IPS-18c (cell line): ENCODE data around the gene KIF22.
"Not testable (repeated sequence)": the region's sequence is repeated elsewhere in the genome, so short reads cannot be mapped to it uniquely, and the experiment has no call there.

Experiments
- H3K4me3 ChIP-seq: 2 replicates; pipeline ENCODE4 v1.7.0; 2013; ENCODE audit warnings: low read depth, mild to moderate bottlenecking, low read length, moderate library complexity; ENCODE audit not compliant: insufficient read depth
- H3K9me3 ChIP-seq: one replicate; pipeline ENCODE4 v1.6.1; 2013; ENCODE audit warnings: mild to moderate bottlenecking, low read length, moderate library complexity; ENCODE audit not compliant: control insufficient read depth, insufficient read depth

The KIF22 gene

DNA sequence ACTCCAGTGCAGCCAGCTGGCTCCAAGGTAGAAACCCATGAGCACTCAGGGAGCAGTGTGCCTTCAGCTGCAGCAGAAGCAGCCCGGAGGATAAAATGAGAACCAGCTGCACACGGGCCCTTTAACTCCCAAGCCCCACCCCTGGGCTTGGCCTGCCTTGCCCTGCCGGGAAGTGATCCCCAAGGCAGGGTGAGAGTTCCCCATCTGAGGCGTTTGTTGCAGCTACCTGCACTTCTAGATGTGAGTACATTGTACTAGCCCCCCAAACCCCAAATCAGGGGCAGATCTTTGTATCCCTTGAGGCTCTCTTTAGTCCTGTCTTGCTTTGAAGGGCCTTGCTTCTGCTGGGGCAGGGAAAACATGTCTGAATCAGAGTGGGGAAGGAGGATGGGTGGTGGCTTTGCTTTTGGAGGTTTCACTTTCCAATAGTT, 29.7 kb downstream of the KIF22 start, which contains the start of gene MVP:
TSS of gene MVP (plus strand) at position 192 of the 431 bp plus-strand sequence. CDS start 10,088 bp downstream, outside the sequence.
- no peaks in the 10 kb centered on the region for H3K9me3 ChIP-seq
- no peak within 1 kb of the TSS for H3K4me3 ChIP-seq

DNA sequence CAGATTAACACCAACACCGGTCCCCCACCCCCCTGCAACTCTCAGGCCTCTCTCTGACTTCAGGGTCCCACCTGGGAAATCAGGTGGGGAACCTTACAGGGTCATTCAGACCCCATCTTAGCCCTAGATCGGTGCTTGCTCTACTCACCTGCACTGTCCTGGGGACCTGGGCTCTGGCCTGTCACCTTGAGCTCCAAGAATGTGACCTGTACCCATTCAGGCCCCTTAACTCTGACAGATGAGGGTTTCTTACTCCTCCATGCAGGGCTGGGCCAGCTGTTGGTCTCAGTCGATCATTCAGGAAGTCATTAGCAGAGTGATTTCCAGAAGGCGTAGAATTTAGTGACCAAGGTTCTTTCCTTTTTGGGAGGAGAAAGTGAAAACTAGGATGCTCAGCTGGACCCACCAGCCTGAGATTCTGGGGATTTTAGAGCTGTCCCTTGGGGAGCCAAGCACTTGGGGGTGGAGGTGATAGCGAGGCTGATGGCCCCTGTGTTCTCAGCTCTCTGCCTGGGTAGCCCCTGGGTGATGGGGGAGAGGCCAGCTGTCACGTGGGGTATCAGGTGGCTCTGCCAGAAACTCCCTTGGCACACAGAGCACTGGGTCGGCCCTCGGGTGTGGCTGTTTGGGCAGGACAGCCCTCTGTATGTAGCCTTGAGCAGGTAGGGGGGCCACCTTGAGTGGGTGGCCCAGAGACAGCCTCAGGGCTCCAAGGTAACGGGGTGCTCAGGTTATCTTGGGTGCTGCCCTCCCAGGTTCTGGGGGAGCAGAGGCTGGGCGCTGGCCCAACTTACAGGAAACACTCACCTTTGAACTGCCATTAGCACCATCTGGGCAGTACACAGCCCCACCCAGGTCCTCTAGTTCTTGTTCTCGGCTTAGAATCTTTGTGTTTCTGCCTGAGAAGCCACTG, 30.4 kb downstream of the KIF22 start:
- H3K9me3 ChIP-seq = no peaks in the 10 kb centered on the region
- no peak overlapping the region for H3K4me3 ChIP-seq

GRCh38 chr16:29821643-29822115, 31.1 kb downstream of the KIF22 start:
- H3K4me3 ChIP-seq = no peak overlapping the region
- no peaks in the 10 kb centered on the region for H3K9me3 ChIP-seq

DNA sequence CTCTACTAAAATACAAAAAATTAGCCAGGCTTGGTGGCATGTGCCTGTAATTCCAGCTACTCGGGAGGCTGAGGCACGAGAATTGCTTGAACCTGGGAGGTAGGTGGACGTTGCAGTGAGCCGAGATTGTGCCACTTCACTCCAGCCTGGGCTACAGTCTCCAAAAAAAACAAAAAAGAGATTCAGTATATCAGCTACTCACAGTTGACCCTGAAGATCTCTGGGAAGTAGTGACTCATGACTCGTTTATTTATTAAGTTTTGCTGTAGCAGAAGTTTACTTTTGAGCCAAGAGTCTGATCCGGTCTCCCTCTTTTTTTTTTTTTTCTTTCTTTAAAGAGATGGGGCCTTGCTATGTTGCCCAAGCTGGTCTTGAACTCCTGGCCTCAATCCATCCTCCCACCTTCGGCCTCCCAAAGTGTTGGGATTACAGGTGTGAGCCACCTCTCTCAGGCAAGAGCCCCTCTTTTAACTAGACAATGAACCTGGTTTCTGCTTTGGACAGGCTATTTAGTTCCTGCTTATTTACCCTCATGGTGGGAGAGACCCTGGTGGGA, 34.1 kb downstream of the KIF22 start:
- no peaks in the 10 kb centered on the region for H3K9me3 ChIP-seq
- H3K4me3 ChIP-seq = no peak overlapping the region

DNA sequence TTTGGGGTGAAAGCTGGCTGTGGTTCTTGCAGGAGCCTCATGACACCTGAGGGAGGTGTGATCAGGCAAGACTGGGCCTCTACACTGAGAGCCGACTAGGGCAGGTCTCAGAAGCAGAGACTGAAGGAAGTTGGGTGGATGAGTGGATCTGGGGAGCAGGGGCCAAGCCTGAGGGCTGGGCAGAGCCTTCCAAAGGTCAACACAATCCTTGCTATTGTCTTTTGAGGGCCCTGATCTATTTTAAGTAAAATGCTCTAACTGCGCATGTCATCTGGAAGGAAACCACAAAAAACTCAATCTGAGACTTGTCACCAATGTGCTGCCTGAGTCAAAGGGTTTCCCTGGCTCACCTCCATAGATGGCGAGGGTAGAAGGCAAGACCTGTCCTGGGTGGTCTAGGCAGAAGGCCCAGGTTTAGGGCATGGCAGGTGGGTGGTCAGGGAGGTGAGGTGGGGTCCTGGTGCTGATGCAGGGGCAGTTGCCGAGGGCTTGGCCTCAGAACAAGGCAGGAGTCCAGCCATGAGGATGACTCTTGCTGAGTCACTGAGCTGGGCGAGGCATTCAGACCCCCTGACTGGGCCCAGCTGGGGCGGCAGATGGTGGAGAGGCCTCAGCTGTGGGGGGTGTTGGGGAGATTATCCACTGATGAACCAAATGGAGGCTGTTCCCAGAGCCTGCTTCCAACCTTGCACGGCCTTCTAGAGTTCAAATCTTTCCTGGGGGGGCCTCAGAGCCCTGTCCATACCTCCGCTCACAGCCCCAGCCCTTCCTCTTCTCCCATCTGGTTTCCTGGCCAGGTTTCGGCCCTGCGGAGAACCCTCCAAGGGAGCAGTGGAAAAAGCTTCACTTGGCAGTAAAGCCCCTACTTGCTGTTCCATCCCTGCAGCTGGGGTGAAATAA, 34.8 kb downstream of the KIF22 start:
- no peak overlapping the region for H3K4me3 ChIP-seq
- no peaks in the 10 kb centered on the region for H3K9me3 ChIP-seq

GRCh38 chr16:29826342-29826695, 35.8 kb downstream of the KIF22 start:
- no peak overlapping the region for H3K4me3 ChIP-seq
- H3K9me3 ChIP-seq = no peaks in the 10 kb centered on the region

DNA sequence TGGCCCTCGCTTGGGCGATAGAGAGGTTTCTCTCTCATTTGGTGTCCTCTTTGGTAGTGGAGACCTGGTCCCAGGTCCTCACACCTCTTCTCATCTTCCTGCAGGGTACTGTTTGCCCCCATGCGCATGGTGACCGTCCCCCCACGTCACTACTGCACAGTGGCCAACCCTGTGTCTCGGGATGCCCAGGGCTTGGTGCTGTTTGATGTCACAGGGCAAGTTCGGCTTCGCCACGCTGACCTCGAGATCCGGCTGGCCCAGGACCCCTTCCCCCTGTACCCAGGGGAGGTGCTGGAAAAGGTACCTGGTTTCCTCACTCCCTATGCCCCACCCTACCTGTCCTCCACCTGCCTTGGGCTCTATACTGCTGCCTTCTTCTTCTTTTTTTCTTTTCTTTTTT, 40.2 kb downstream of the KIF22 start:
- Histone ChIP-seq H3K9me3 (no peaks in the 10 kb centered on the region), H3K4me3 (no peak overlapping the region)

DNA sequence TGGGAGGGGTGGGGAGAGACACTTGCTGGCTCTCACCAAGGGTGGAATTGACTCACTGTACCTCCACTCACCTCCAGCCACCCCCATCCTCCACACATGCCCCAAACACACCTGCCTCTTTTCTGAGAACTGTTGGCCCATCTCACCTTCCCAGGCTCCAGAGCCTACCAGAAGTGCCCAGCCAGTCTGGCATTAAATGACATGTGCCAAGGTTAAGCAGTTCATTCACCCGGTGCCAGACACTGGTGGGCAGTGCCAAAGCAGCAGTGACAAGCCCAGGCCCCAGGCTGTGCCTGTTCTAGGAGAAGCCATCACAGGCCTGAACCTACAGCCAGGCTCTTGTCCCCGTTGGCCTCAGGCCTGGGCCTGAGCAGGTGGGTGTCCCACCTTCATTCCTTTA, 40.9 kb downstream of the KIF22 start:
- no peaks in the 10 kb centered on the region for H3K9me3 ChIP-seq
- no peak overlapping the region for H3K4me3 ChIP-seq

GRCh38 chr16:29833219-29833618, 42.7 kb downstream of the KIF22 start:
- H3K9me3 ChIP-seq, H3K4me3 ChIP-seq: not testable (repeated sequence)

GRCh38 chr16:29834079-29834478, 43.5 kb downstream of the KIF22 start:
- no peak overlapping the region for H3K4me3 ChIP-seq
- H3K9me3 ChIP-seq = no peaks in the 10 kb centered on the region

- no peaks in the 10 kb centered on the region for H3K9me3 ChIP-seq
- no peak overlapping the region for H3K4me3 ChIP-seq
Measured at GRCh38 chr16:29835926-29836325, 45.4 kb downstream of the KIF22 start.

DNA sequence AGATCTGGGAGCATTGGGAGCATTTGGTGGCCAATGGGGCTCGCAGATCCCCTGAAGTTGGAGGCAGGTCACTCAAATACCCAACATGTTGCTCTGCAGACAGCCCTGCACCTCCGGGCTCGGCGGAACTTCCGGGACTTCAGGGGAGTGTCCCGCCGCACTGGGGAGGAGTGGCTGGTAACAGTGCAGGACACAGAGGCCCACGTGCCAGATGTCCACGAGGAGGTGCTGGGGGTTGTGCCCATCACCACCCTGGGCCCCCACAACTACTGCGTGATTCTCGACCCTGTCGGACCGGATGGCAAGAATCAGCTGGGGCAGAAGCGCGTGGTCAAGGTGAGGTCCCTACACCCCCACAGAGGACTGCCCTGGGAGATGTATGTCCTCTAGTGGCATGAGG, 46.1 kb downstream of the KIF22 start:
- H3K4me3 ChIP-seq = no peak overlapping the region
- no peaks in the 10 kb centered on the region for H3K9me3 ChIP-seq

DNA sequence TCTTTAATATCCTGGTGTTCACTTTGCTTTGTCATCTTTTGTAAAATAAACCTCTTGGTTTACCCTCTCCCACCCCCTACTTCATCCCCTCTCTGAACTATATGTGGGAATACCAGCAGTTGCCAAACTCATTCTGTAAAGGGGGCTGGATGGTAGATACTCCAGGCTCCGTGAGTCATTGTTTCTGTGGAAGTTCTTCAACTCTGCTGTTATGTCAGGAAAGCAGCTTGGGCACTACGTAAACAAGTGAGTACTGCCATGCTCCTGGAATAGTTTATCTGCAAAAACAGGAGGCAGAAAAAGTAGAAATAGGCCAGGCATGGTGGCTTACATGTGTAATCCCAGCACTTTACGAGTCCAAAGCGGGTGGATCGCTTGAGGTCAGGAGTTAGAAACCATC, 47.3 kb downstream of the KIF22 start:
- no peaks in the 10 kb centered on the region for H3K9me3 ChIP-seq
- no peak overlapping the region for H3K4me3 ChIP-seq

GRCh38 chr16:29839822-29840221, 49.3 kb downstream of the KIF22 start:
- H3K9me3 ChIP-seq = peaks cover 2% of the 10 kb centered on the region
- H3K4me3 ChIP-seq = no peak overlapping the region

DNA sequence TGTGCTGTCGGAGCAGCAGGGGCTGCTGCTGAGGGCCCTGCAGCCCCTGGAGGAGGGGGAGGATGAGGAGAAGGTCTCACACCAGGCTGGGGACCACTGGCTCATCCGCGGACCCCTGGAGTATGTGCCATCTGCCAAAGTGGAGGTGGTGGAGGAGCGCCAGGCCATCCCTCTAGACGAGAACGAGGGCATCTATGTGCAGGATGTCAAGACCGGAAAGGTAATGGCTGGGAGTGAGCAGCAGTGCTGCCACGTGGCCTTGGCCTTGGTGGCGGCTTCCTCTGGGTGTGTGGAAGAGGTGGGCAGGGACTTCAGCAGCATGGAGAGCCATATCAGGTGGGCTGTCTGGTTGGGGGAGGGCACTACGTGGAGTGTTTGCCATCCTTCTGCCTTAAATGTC, 49.7 kb downstream of the KIF22 start:
- Histone ChIP-seq H3K9me3 (peaks cover 2% of the 10 kb centered on the region), H3K4me3 (no peak overlapping the region)

- H3K4me3 ChIP-seq = no peak overlapping the region
- peaks cover 2% of the 10 kb centered on the region for H3K9me3 ChIP-seq
Measured at GRCh38 chr16:29841631-29842030, 51.1 kb downstream of the KIF22 start.

DNA sequence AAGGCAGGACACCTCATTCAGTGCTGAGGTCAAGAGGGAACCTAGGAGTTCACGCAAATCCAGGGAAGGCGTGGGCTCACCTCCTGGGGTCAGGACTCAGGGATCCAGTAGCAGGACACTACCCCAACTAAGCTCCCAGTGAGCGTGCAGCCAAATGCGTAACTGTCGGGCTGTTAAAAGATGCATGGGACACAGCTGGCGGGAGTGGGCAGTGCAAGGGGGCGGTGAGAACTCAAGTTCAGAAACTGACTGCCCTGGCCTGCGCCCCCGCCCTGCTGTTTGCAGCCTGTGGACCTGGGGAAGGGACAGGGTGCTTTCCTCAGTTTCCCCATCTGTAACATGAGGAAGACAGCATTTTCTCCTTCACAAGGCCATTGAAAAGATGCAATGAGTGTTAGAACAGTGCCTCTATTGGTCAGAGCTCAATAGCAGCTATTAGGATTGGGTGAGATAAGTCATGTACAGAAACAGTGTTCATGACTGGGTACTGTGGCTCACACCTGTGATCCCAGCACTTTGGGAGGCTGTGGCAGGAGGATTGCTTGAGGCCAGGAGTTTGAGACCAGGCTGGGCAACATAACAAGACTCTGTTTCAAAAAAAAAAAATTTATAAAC, 52.3 kb downstream of the KIF22 start:
- no peak overlapping the region for H3K4me3 ChIP-seq
- H3K9me3 ChIP-seq = peaks cover 2% of the 10 kb centered on the region
